GM11168 (cell line): ENCODE measurements around the gene ASCC2.

Source experiments
- in situ Hi-C: fragments of 300-500 bp; cut with MboI; formaldehyde crosslinking; loops from one replicate; pipeline ENCODE4 v1.12.0; 2022; ENCODE audit warnings: low sequenced_read_pairs; ENCODE audit not compliant: unreplicated experiment

ASCC2 gene

DNA sequence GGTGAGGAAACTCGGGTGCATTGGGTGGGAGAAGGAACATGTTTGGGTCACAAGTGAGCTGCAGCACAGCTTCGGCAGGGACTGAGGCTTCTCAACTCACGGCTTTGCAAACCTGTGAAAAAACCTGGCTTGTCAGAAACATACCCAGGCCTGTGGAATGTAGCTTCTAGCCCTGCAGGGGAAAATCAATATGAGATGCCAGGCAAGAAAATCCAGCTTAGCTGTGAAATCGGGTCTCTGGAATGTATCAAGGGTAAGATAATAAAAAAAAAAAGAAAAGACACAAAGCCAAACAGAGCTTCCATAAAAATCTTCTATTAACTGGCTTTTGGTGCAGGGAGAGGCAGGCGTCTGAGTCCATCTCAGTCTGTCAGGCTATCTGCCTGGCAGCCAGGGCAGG is 42.4 kb downstream of the ASCC2 start:
- in situ Hi-C loops, result no loop called here

DNA sequence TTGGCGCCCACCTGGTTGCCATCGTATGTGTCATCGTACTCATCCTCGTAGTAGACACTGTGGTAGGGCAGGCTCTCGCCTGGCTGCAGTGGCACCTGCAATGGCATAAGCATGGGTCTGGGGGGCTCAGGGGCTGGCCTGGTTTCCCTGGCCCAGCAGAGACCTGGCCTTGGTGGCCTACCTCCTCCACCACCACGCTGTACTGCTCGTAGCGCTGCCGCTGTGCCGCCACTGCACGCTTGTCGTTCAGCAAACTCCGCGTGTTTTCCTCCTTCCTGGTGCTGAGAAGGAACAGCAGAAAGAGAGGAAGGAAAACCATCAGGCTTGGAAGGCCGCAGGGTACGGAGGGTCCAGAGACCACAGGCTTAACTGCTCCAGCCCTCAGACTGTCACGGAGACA is 44.7 kb downstream of the ASCC2 start:
- in situ Hi-C loops, result no loop called here

DNA sequence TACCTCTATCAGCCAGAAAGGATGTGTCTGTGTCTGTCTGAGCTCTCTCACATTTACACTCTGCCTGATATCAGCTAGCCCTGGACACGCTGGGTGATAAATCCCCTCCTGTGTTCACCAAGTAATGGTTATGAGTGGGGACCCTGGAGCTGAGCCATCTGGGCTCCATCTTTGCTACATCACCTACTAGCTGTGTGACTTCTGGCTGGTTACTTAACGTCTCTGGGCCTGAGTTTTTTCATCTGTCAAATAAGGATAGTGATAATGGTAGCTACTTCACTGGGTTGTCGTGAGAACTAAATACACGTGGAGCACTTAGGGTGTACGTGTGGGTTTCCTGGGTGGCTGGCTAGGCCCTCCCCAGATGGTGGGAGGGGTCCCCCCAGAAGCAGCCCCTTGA is 48.0 kb downstream of the ASCC2 start:
- in situ Hi-C loops, result no loop called here

DNA sequence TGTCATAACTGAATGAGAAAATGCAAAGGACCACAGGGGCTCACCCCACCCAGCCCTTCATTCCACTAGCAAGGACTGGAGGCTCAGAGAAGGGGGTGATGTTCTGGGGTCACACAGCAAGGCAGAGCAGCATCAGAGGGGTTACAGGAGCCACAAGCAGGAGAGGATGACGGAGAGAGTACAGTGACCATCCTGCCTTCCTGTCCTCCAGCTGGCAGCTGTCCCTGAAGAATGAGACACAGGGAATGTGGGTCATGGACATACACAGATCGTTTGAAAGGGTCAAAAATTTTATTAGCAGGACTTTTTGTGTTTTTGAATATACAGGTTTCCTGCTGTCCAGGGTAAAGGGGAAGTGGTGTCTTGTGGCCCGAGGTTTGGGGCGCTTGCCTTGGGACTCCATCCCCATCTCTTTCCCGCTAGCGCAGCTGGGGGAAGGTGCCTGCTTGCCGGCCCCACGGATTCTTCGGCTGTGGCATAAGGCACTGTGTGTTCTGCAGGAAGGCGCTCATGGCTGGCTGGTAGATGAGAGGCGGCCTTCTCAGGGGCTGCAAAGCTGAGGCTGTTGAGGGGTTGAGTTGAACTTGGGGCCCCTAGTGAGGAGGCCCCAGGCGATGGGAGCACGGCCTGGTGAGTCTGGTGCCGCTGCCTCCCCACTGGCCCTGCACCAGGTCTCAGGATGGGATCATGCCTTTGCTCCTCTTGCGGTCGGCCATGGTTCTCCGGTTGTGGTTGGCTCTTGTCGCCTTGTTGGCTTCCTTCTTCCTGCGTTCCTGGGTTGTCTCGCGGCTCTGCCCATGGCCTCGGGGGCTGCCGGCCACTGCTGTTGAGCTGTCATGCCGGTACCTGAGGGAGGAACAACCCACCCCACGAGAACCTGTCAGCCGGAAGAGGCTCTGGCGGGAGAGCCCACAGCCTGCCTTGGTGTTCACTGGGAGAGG is 49.5 kb downstream of the ASCC2 start:
- in situ Hi-C loops, result no loop called here

DNA sequence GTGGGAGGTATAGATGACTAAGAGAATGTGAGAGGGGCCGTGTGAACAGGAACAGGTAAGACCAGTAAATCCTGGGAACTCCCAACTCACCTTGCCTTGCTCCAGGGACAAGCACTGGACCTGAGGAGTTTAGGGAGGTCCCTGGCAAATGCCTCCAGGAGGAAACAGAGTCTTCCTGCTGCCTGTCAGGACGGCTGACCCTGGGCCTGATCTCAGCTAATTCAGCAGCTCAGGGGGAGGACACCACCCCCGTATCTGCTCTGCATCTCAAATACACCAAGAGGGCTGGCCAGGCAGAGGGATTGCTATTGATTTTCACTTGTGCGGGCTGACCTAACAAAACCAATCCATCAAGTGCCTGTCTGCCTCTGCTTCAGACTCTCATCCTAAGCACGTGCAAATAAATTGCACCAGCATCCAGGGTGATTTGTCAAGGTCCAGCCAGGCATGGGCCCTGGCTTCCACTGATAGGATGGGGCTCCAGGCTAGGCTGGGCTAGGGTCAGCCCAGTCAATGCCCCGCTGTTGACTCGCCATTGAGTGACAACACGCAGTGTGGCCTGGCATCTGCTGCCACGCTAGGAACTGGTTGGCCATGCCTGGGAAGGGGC is 50.6 kb downstream of the ASCC2 start:
- in situ Hi-C loops, result no loop called here

DNA sequence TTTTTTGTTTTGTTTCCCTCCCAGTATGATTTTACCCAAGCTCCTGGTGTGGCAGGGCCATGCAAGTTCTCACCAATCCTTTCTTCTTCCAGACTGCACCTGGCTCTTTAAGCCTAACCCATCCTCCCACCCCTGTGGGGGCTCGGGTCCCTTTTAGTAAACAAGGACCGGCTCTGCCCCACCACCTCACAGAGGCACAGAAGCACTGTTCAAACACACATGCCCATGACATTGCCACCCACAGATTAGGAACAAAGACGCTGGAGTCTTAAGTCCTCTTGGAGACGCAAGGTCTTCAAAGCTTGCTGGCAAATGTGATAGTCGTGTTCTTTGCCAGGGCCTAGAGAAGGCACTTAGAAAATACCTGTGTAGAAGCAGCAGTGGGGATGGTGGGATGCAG is 52.0 kb downstream of the ASCC2 start:
- in situ Hi-C loops, result no loop called here

DNA sequence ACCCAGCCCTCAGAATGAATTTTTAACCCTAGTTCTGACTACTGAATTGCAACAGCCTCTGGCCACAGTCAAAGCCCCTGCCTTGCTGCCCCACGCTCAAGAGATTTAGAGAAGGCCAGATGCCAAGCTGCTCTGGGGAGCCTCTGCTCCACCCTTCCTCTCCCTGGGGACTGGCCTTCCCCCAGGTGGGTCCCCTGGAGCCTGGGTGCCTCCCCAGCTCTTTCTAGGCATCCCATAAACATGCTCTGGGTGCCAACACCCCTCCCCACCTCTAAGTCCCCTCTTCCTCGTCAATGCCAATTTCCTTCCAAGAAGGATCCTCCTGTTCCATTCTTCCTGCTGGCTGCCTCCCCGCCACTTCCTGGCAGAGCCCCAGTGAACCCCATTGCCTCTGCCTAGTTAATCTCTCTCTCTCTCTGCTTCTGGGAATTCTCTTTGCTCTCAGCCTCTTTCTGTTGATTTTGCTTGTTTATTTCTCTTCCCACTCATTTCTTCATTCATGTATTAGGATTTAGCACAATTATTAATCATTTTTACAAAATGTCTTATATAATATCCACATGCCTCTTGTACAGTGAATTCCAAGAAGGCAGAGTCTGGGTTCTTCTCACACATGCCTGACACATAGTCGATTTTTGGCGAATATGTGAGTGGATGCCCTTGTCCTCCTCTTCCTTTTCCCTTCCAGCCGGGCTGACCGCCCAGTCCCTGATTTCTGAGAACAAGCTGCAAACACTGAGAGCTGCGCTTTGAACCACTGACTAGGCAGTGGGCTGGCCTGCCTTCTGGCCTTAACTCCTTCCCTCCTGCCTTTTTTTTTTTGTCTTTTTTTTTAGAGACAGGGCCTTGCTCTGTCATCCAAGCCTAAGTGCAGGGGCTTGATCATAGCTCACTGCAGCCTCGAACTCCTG is 53.4 kb downstream of the ASCC2 start:
- in situ Hi-C loops, result no loop called here

DNA sequence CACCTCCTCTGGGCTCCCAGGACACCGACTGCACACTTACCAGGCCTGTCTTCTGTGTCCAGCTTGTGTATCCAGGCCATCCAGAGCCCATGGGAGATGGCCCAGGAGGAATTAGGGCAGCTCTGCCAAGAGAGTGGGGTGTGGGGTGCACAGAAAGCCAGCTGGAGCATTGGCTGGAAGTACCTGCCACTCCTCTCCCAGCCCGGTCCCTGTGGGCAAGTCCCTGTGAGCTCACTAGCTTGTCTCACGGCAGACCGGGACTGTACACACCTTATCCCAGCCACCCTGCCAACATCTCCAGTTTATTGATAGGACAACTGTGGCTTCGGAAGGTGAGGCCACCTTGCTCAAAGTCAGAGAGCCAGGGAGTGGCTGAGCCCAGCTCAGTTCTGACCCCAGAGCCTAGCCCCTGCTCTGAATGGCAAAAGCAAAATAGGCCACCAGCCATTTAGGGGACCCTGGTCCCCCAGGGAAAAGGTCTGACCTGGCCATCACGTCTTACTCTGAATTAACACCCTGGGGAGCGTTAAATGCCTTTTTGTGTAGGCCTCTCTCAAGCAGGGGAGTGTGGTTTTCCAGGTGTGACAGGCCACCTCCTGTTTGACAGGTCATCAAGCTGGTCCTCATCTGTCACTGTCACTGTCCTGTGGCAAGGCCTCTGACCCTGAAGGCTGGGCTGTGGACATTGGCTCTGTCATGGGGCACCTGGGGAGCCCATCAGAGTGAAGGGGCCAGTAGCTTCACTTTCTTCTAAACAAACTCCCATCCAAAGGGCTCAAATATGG is 55.8 kb downstream of the ASCC2 start:
- in situ Hi-C loops, result no loop called here

DNA sequence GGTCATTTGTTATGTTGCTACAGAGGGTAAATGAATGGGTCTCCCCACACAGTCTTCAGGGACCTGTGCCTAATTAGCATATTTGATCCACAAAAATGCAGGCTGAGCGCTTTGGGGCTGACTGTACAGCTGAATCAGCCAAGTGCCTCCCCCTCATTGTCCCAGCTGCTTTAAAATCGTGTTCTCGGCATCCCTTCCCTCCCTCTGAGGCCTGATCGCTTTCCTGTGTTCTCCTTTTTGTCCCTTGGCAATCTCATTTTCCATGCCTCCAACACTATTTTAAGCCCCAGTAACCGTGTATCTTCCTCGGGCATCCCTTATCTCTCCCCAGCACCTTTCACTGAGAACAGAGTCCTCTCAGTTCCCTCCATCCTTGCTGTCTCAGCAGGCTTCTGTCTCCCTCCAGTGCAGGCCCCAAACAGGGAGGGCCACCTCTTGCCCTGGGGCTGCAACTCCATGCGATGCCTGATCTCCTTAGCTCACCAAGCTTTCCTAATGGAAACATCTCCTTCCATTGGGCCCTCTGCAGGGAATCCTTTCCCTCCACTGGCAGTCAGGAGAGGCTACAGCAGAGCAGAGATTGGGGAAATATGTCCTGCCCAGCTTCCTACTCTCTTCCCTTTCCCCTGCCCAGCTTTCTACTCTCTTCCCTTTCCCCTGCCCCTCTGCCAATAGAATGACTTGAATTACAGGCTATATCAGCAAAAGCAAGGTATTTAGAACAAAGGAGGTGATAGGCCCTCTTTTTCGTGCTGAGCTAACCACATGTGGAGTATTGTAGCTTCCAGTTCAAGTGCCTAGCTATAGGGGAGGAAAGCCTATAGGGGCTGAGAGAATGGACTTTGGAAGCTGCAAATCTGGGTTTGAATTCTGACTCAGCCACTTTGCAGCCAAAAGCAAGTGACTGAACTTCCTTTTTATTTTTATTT is 57.1 kb downstream of the ASCC2 start:
- in situ Hi-C loops, result no loop called here

DNA sequence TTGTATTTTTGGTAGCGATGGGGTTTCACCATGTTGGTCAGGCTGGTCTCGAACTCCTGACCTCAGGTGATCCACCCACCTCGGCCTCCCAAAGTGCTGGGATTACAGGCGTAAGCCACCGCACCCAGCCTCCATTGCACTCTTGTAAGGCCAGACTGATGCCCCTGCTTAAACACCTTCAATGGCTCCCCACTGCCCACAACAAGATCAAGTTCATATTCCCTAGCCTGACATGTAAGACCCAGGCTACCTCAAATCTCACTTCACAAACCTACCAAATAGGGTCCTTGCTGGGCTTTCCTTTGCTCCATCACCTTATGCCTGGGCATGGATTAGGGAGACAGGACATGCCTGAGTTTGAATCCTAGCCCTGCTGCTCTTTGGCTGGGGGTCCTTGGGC is 57.9 kb downstream of the ASCC2 start:
- in situ Hi-C loops, result no loop called here

DNA sequence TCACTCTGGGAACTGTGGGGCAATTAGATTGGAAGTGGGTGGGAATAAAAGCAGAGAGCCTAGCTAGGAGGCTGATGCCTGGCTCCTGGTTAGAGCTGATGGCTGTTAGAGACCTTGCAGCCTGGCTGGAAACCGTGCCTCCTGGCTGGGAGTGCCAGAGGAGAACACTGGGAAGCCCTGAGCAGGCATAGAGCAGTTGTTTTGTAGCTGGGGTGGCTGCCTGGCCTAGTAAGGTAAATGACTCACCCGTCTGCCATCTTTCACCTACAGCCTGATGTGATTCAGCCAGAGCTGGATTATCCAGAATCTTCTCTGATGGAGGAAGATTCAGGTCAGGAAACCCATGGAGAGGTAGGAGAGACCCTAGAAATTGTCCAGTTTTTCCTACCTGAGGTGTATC is 64.8 kb downstream of the ASCC2 start:
- in situ Hi-C loops, result no loop called here

DNA sequence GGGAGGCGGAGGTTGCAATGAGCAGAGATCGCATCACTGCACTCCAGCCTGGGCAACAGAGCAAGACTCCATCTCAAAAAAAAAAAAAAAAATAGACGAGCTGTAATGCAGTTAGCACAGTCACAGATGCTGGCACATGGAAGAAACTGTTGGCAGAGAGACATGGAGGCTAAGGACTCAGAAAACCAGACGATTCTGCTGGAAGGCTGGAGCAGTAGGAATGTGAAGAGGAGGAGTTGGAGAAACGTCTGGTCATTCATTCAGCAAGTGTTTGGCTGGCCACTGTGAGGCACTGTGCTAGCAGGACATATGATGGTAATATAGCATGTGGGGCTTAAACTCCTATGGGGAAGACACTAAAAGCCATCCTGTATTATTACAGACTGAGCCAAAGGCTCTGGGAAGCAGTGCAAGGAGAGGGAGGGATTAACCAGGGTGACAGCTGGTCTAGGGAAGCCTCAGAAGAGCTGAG is 65.9 kb downstream of the ASCC2 start:
- in situ Hi-C loops, result no loop called here

DNA sequence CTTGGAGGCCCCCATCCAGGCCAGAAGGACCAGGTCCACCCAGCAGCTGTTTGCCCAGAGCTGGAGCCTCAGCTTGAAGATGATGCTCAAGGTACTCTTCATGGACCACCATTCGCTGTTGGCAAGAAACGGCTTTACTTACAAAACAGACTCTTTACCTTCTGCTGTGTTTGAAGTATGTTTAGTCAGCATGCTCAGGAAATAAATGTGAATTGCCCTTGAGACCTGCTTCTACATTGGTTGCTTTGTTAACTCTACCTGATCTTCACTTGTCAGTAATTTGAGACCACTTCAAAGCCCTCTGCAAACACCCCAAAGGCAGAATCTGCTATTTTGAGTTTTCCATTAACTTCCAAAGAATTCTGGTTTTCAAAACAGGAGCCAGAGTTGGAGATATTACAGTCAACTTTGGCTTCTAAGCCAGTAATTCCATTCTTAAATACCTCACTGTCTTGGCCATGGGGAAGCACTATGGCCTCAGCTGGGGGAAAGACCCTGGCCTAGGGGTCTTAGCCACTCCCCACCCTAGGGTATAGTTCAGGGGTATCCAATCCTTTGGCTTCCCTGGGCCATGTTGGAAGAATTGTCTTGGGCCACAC is 68.3 kb downstream of the ASCC2 start:
- in situ Hi-C loops, result no loop called here

DNA sequence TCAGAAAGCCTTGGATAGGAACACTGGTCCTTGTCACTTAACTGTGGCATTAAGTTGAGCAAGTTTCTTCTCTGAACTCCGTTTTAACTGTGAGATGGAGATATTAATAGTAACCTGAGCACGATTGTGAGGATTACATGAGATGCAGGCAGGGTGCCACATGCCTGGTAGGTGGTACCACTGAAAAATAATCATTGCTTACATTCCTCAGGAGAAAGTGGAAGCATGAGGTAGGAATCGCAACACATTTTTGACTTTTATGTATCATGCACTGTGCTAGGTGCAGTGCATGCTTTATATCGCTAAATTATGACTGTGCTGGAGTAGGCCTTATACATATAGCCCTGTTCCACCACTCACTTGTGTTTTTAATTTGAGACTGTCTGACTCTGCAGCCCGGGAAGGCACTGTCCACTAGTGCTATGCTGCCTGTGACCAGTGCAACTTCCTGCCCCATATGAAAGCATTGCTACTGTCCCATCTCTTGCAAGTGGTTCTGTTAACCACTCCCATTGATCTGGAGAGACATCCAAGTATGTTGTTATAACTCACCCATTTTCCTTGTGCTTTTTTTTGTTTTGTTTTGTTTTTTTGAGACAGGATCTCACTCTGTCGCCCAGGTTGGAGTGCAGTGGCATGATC is 69.9 kb downstream of the ASCC2 start:
- in situ Hi-C loops, result no loop called here

DNA sequence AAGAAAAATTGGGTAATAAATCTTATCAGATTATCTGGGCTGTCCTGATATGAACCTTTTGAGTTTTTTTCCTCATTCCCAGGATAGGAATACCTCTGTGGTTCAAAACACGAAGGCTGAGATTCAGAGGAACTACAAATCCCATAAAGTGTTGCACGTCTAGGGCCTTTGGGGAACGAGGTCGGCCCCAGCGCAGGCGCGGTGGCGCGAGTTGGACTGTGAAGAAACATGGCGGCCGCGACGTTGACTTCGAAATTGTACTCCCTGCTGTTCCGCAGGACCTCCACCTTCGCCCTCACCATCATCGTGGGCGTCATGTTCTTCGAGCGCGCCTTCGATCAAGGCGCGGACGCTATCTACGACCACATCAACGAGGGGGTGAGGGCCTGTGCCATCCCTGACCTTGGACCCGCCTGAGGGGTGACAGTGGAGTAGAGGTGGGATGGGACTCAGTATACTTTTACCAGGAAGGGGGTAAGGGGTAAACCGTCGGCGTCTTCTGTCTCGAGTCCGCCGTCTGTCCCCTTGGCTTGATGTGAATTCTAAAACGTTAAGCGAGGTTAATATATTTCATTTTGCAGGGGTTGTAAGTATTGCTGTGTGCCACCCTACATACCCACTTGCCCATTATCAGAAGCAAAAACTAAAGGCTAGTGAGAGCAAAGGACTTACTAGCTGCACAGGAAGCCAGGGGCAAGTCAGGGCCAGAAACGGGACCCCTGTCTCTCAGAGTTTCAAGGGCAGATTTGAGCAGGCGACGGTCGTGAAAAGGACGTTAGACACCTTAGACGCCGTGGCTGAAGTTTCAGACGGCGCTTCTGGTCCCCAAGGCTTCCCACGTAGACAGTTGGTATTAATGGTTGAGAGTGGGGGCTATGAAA is 70.7 kb downstream of the ASCC2 start, which contains the start of gene UQCR10:
TSS of gene UQCR10 (plus strand) at position 199 of the 881 bp plus-strand sequence. CDS start at position 229, 30 bp downstream.
- in situ Hi-C loops, result no loop called here

DNA sequence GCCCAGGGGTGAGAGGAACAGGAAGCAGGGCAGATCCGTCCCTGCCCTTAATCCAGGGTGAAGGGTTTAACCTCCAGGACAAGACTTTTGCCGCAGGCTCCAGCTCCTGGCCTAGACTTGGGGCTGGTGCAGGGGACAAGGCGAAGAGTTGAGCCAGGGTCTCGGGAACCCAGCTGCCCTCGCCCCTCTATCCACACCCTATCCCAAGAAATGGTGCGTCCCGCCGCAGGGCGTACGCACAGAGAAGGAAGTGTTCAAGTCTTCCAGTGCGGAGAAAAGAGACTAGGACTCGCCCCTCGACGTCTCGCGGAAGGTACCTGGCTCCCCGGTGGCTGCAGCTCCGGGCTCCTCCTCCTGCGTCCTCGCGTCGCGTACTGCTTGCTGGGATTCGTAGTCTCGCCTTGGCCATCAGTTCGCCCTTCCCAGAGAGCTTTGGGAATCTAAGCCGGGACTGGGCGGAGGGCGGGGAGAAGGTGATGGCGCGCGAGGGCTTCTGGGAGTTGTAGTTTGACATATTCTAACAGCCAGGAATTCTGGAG is 71.4 kb downstream of the ASCC2 start, which contains the start of gene ZMAT5:
TSS of gene ZMAT5 (minus strand) at position 376 of the 539 bp plus-strand sequence. CDS start 18,463 bp downstream, outside the sequence.
- in situ Hi-C loops, result no loop called here
